Measurements from ENCODE around the gene SPSB1. TPM values are rescaled to one million over a fixed set of nuclear protein-coding genes. Genes with fewer than 3 reads are reported as not detected.
"Not testable (repeated sequence)": the region's sequence is repeated elsewhere in the genome, so short reads cannot be mapped to it uniquely, and the experiment has no call there.

SPSB1 gene
- total RNA-seq, 1 donor from 2014 or later, result 14.7 TPM

- peaks cover 33% of the 10 kb centered on the region for H3K4me1 ChIP-seq
- ATAC-seq, result no peak
- DNase-seq, result no peak
- no peaks in the 10 kb centered on the region for H3K9me3 ChIP-seq
- no peaks in the 10 kb centered on the region for H3K27me3 ChIP-seq (ENCODE audit: low read depth)
- H3K27ac ChIP-seq, result no peak overlapping the region
- TF ChIP-seq CTCF (IDR thresholded peaks at IDR 0.05), result no peak
- intact Hi-C loops (cut with DNase I), result no loop called here
- H3K4me3 ChIP-seq, result no peak overlapping the region
- no peaks in the 10 kb centered on the region for H3K36me3 ChIP-seq
These were observed 86.1 kb downstream of the SPSB1 start for GRCh38 chr1:9378801-9379200.

- no peaks in the 10 kb centered on the region for H3K27me3 ChIP-seq (ENCODE audit: low read depth)
- H3K27ac ChIP-seq, result no peak overlapping the region
- H3K4me3 ChIP-seq, result no peak overlapping the region
- ATAC-seq (no peak), DNase-seq (no peak)
- peaks cover 21% of the 10 kb centered on the region for H3K4me1 ChIP-seq
- intact Hi-C loops (cut with DNase I), result no loop called here
- H3K9me3 ChIP-seq, result no peaks in the 10 kb centered on the region
- TF ChIP-seq CTCF (IDR thresholded peaks at IDR 0.05), result no peak
- no peaks in the 10 kb centered on the region for H3K36me3 ChIP-seq
These were observed 88.0 kb downstream of the SPSB1 start for GRCh38 chr1:9380711-9381110.

GRCh38 chr1:9382643-9383491 lies 90.2 kb downstream of the SPSB1 start:
- Histone ChIP-seq H3K4me1 (peaks cover 4% of the 10 kb centered on the region), H3K36me3 (no peaks in the 10 kb centered on the region), H3K9me3 (no peaks in the 10 kb centered on the region), H3K4me3 (no peak overlapping the region), H3K27ac (no peak overlapping the region), H3K27me3 (ENCODE audit: low read depth) (no peaks in the 10 kb centered on the region)
- intact Hi-C loops (cut with DNase I), result no loop called here
- no peak for DNase-seq
- ATAC-seq, result no peak
- no peak for TF ChIP-seq CTCF (IDR thresholded peaks at IDR 0.05)

- Histone ChIP-seq H3K36me3 (no peaks in the 10 kb centered on the region), H3K27ac (no peak overlapping the region)
These were observed 91.4 kb downstream of the SPSB1 start for GRCh38 chr1:9384128-9384527.

GRCh38 chr1:9384751-9385245 lies 92.1 kb downstream of the SPSB1 start:
- no peak for TF ChIP-seq CTCF (IDR thresholded peaks at IDR 0.05)
- H3K4me1 ChIP-seq, result no peaks in the 10 kb centered on the region
- intact Hi-C loops (cut with DNase I), result no loop called here
- H3K27ac ChIP-seq, result no peak overlapping the region
- no peak overlapping the region for H3K4me3 ChIP-seq
- H3K27me3 ChIP-seq (ENCODE audit: low read depth), result no peaks in the 10 kb centered on the region
- ATAC-seq (peak; percentile 36 to 38), DNase-seq (no peak)
- H3K36me3 ChIP-seq, result no peaks in the 10 kb centered on the region
- no peaks in the 10 kb centered on the region for H3K9me3 ChIP-seq

More at GRCh38 chr1:9384128-9384527, 91.4 kb downstream of the SPSB1 start:
- intact Hi-C loops (cut with DNase I), result no loop called here
- no peak for TF ChIP-seq CTCF (IDR thresholded peaks at IDR 0.05)
- no peaks in the 10 kb centered on the region for H3K4me1 ChIP-seq
- H3K27me3 ChIP-seq (ENCODE audit: low read depth), result no peaks in the 10 kb centered on the region
- DNase-seq (no peak), ATAC-seq (no peak)
- no peak overlapping the region for H3K4me3 ChIP-seq
- H3K9me3 ChIP-seq, result no peaks in the 10 kb centered on the region

GRCh38 chr1:9385392-9385791 lies 92.7 kb downstream of the SPSB1 start:
- DNase-seq; H3K27ac ChIP-seq; H3K4me1 ChIP-seq; ATAC-seq; H3K27me3 ChIP-seq (ENCODE audit: low read depth); H3K4me3 ChIP-seq; intact Hi-C loops (cut with DNase I); H3K36me3 ChIP-seq; H3K9me3 ChIP-seq: not testable (repeated sequence)
